IMR-90 (cell line): ENCODE measurements around the gene NALCN. TPM values are rescaled to one million over a fixed set of nuclear protein-coding genes. Genes with fewer than 3 reads are reported as not detected.

Experiments used
- ATAC-seq: fragments of 200-7000 bp; cut with Tn5 transposase; 2 replicates; pipeline ENCODE4 v1.9.1; 2020; ENCODE audit warnings: low read depth, mild to moderate bottlenecking, moderate library complexity
- BruUV-seq: library from RNA; stranded (reverse); fragments of 400-500 nt; replicated peaks from 2 replicates; lab custom pipeline; 2021; lab: Mats Ljungman, UMichigan
- CTCF ChIA-PET: fragments of 300-600 bp; formaldehyde crosslinking; extraction: SDS; loops from one replicate; lab custom pipeline; 2021; ENCODE audit warnings: antibody characterized with exemption; lab: Yijun Ruan, JAX
- POLR2A ChIA-PET: fragments of 300-600 bp; sonication (Branson Sonifier 250); formaldehyde crosslinking; loops from one replicate; lab custom pipeline; 2022; ENCODE audit warnings: antibody characterized with exemption; ENCODE audit not compliant: unreplicated experiment; lab: Charles Lee
- DNase-seq: peaks from one replicate; pipeline ENCODE4 v3.0.0; 2013
- H2AFZ ChIP-seq: replicated peaks from 2 replicates; pipeline ENCODE3; 2013; ENCODE audit warnings: low read length, mild to moderate bottlenecking; ENCODE audit not compliant: poor library complexity
- H2AK5ac ChIP-seq: 2 replicates; pipeline ENCODE4 v1.6.1; 2013; ENCODE audit warnings: low read depth, low read length, inconsistent platforms
- H2AK9ac ChIP-seq: replicated peaks from 2 replicates; pipeline ENCODE3; 2013; ENCODE audit warnings: mild to moderate bottlenecking, low read depth, low read length, moderate library complexity; ENCODE audit not compliant: poor library complexity
- H2BK120ac ChIP-seq: 2 replicates; pipeline ENCODE4 v1.6.1; 2013; ENCODE audit warnings: low read depth, low read length, inconsistent platforms
- H2BK15ac ChIP-seq: 3 replicates; pipeline ENCODE4 v1.6.1; 2013; ENCODE audit warnings: low read depth, low read length, inconsistent platforms
- H2BK20ac ChIP-seq: 2 replicates; pipeline ENCODE4 v1.6.1; 2013; ENCODE audit warnings: low read depth, mild to moderate bottlenecking, inconsistent platforms, low read length, moderate library complexity
- H2BK5ac ChIP-seq: 2 replicates; pipeline ENCODE4 v1.6.1; 2013; ENCODE audit warnings: mild to moderate bottlenecking, low read depth, low read length, inconsistent platforms; ENCODE audit not compliant: poor library complexity, severe bottlenecking
- H3K14ac ChIP-seq: replicated peaks from 2 replicates; pipeline ENCODE4 v1.6.1; 2013; ENCODE audit warnings: low read depth, low read length, inconsistent platforms
- H3K18ac ChIP-seq: 2 replicates; pipeline ENCODE4 v1.6.1; 2013; ENCODE audit warnings: low read depth, low read length, control low read depth
- H3K23ac ChIP-seq: 2 replicates; pipeline ENCODE4 v1.6.1; 2013; ENCODE audit warnings: low read depth, low read length, inconsistent platforms
- H3K27ac ChIP-seq: 2 replicates; pipeline ENCODE4 v1.5.1; 2013; ENCODE audit warnings: mild to moderate bottlenecking, control low read depth, low read length; ENCODE audit not compliant: insufficient read depth
- H3K27me3 ChIP-seq: 2 replicates; pipeline ENCODE4 v1.6.1; 2013; ENCODE audit warnings: low read length; ENCODE audit not compliant: control insufficient read depth, insufficient read depth
- H3K36me3 ChIP-seq: 2 replicates; pipeline ENCODE4 v1.6.1; 2013; ENCODE audit warnings: low read length, mixed read lengths; ENCODE audit not compliant: control insufficient read depth, insufficient read depth
- H3K4ac ChIP-seq: 2 replicates; pipeline ENCODE4 v1.6.1; 2013; ENCODE audit warnings: low read depth, low read length, inconsistent platforms
- H3K4me1 ChIP-seq: 2 replicates; pipeline ENCODE4 v1.6.1; 2013; ENCODE audit warnings: low read length, mixed read lengths; ENCODE audit not compliant: control insufficient read depth, insufficient read depth
- H3K4me2 ChIP-seq: 2 replicates; pipeline ENCODE4 v1.6.1; 2013; ENCODE audit warnings: low read depth, mild to moderate bottlenecking, control low read depth, low read length, moderate library complexity
- H3K4me3 ChIP-seq: 2 replicates; pipeline ENCODE4 v1.5.1; 2013; ENCODE audit warnings: low read depth, mild to moderate bottlenecking, control low read depth, low read length, moderate library complexity; ENCODE audit not compliant: insufficient read depth
- H3K56ac ChIP-seq: 2 replicates; pipeline ENCODE4 v1.6.1; 2013; ENCODE audit warnings: low read length, inconsistent platforms; ENCODE audit not compliant: insufficient read depth; ENCODE audit errors: extremely low read depth
- H3K79me1 ChIP-seq, 2 experiments: 2 replicates each; pipeline ENCODE4 v1.6.1; 2013; ENCODE audit warnings: low read length in 2 of 2, inconsistent platforms in 1 of 2, low read depth in 1 of 2
- H3K9ac ChIP-seq: 2 replicates; pipeline ENCODE4 v1.6.1; 2013; ENCODE audit warnings: low read depth, low read length, control low read depth
- H3K9me1 ChIP-seq: 2 replicates; pipeline ENCODE4 v1.6.1; 2013; ENCODE audit warnings: low read length, inconsistent platforms; ENCODE audit not compliant: insufficient read depth
- H3K9me3 ChIP-seq: 2 replicates; pipeline ENCODE4 v1.6.1; 2013; ENCODE audit warnings: low read length; ENCODE audit not compliant: control insufficient read depth, insufficient read depth
- H4K20me1 ChIP-seq: 2 replicates; pipeline ENCODE4 v1.6.1; 2013; ENCODE audit warnings: low read length, inconsistent platforms; ENCODE audit not compliant: insufficient read depth
- H4K5ac ChIP-seq: 2 replicates; pipeline ENCODE4 v1.6.1; 2013; ENCODE audit warnings: mild to moderate bottlenecking, low read depth, low read length, control low read depth
- H4K8ac ChIP-seq, 2 experiments: 2 replicates each; pipeline ENCODE4 v1.6.1; 2013; ENCODE audit warnings: low read depth in 2 of 2, low read length in 2 of 2, control low read depth in 1 of 2, inconsistent platforms in 1 of 2
- H4K91ac ChIP-seq: 2 replicates; pipeline ENCODE4 v1.6.1; 2013; ENCODE audit warnings: low read depth, low read length, inconsistent platforms; ENCODE audit not compliant: insufficient read depth
- MAZ ChIP-seq: IDR thresholded peaks from 2 replicates; pipeline ENCODE4 v1.6.1; 2012; ENCODE audit warnings: low read depth, mild to moderate bottlenecking, low read length, improper control_type of control experiment, moderate library complexity, borderline replicate concordance
- MXI1 ChIP-seq: IDR thresholded peaks from 2 replicates; pipeline ENCODE4 v1.6.1; 2012; ENCODE audit warnings: low read depth, mild to moderate bottlenecking, low read length, moderate library complexity, borderline replicate concordance
- NFE2L2 ChIP-seq: fragments of 150-350 bp; IDR thresholded peaks from 2 replicates; pipeline ENCODE4 v1.6.1; 2016; ENCODE audit warnings: low read depth, mild to moderate bottlenecking, low read length
- RCOR1 ChIP-seq: IDR thresholded peaks from 2 replicates; pipeline ENCODE4 v1.6.1; 2012; ENCODE audit warnings: mild to moderate bottlenecking, low read length, improper control_type of control experiment; ENCODE audit not compliant: insufficient replicate concordance
- RFX5 ChIP-seq: IDR thresholded peaks from 2 replicates; pipeline ENCODE4 v1.8.0; 2012; ENCODE audit warnings: low read depth, mild to moderate bottlenecking, low read length, moderate library complexity
- WGBS, 2 experiments: methylation state at CpG; one replicate each; pipeline versions ENCODE4 v1.1.5 to v1.1.7; 2013; ENCODE audit warnings: missing lambda C conversion rate in 2 of 2; ENCODE audit not compliant: insufficient read length in 1 of 2; ENCODE audit errors: extremely low coverage in 2 of 2; 5-methylcytosine and 5-hydroxymethylcytosine counted together
- dilution Hi-C: fragments of 300-500 bp; cut with HindIII; formaldehyde crosslinking; loops from one replicate; pipeline ENCODE4 v1.14.3; 2018; ENCODE audit warnings: low sequenced_read_pairs; ENCODE audit not compliant: unreplicated experiment
- in situ Hi-C: fragments of 300-500 bp; cut with MboI; formaldehyde crosslinking; loops from 3 replicates; pipeline ENCODE4 v1.14.3; 2019; ENCODE audit warnings: low sequenced_read_pairs, inconsistent platforms, mixed read lengths
- intact Hi-C: fragments of 100-400 bp; cut with micrococcal nuclease; formaldehyde crosslinking; loops from 2 replicates; pipeline ENCODE4 v1.10.0; 2022
- polyA plus RNA-seq, 3 experiments: library from polyadenylated mRNA; depleted of rRNA; stranded (reverse); fragments of >200 nt; gene quantifications; 2 replicates each; pipeline ENCODE4 v1.2.3, GENCODE V29; 2012; ENCODE audit warnings: low replicate concordance in 1 of 3
- total RNA-seq: library from RNA; depleted of rRNA; stranded (reverse); fragments of >200 nt; gene quantifications from 2 replicates; pipeline ENCODE4 v1.2.3, GENCODE V29; 2012
- TF ChIP-seq, protein P1 (sequence below): fragments of 150-350 bp; IDR thresholded peaks from 2 replicates; pipeline ENCODE4 v1.6.1; 2016; ENCODE audit warnings: low read depth, mild to moderate bottlenecking, low read length, moderate library complexity, borderline replicate concordance

Gene NALCN
- total and polyA plus RNA-seq, 2 of the 4 experiments (the other 2 are of a cell fraction) = 2.9 to 4.8 TPM

DNA sequence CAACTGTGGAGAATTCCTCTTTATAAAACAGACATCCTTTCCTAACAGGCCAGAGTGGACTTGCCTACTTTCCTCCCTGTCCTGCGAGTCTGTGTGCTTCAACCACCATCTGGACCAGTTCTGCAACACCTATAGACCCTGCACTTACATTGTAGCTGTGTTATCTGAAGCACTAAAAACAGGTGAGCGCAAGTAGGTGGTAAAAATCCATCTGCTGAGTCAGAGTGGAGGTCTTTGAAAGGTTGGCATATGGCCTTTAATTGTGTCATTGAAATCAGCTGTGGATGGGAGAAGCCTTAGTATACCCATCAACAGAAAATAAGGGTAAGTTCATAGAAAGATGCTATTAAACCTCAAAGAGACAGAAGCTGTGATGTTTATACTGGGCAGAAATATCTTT is 7.6 kb upstream of the NALCN start:
- TF ChIP-seq MXI1 (no peak), MAZ (no peak), RCOR1 (no peak), NFE2L2 (no peak), RFX5 (no peak)
- TF ChIP-seq, protein P1, sequence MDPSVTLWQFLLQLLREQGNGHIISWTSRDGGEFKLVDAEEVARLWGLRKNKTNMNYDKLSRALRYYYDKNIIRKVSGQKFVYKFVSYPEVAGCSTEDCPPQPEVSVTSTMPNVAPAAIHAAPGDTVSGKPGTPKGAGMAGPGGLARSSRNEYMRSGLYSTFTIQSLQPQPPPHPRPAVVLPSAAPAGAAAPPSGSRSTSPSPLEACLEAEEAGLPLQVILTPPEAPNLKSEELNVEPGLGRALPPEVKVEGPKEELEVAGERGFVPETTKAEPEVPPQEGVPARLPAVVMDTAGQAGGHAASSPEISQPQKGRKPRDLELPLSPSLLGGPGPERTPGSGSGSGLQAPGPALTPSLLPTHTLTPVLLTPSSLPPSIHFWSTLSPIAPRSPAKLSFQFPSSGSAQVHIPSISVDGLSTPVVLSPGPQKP = no peak
- no peak overlapping the region for H4K91ac ChIP-seq
- dilution Hi-C loops = no loop called here
- no peak overlapping the region for H3K9ac ChIP-seq
- no peak overlapping the region for H4K5ac ChIP-seq
- H3K27me3 ChIP-seq = no peaks in the 10 kb centered on the region
- no peak overlapping the region for H3K4me2 ChIP-seq
- ChIA-PET POLR2A (no interaction called here), CTCF (no interaction called here)
- no peaks in the 10 kb centered on the region for H3K9me1 ChIP-seq
- H3K9me3 ChIP-seq = no peaks in the 10 kb centered on the region
- no peaks in the 10 kb centered on the region for H4K20me1 ChIP-seq
- no peak overlapping the region for H3K56ac ChIP-seq
- no TSS peak for BruUV-seq
- H3K27ac ChIP-seq = no peak overlapping the region
- no peak overlapping the region for H3K18ac ChIP-seq
- H3K4me3 ChIP-seq = no peak overlapping the region
- DNase-seq (no peak), ATAC-seq (no peak)
- no peak overlapping the region for H3K4ac ChIP-seq
- in situ Hi-C loops = no loop called here
- H2BK5ac ChIP-seq = no peak overlapping the region
- no peaks in the 10 kb centered on the region for H3K79me1 ChIP-seq
- no peak overlapping the region for H2BK15ac ChIP-seq
- no peaks in the 10 kb centered on the region for H3K36me3 ChIP-seq
- H2BK20ac ChIP-seq = no peak overlapping the region
- no CpG with 5 or more reads among the region's 2 CpGs for WGBS, 2 experiments
- intact Hi-C loops = no loop called here
- no peak overlapping the region for H2BK120ac ChIP-seq
- H4K8ac ChIP-seq = no peak overlapping the region
- no peak overlapping the region for H3K23ac ChIP-seq
- H2AFZ ChIP-seq = no peak overlapping the region
- no peak overlapping the region for H2AK5ac ChIP-seq
- no peaks in the 10 kb centered on the region for H3K4me1 ChIP-seq
- no peak overlapping the region for H3K14ac ChIP-seq
- H2AK9ac ChIP-seq = no peak overlapping the region
